ENCODE data around the gene UTY. TPM values are rescaled to one million over a fixed set of nuclear protein-coding genes. Genes with fewer than 3 reads are reported as not detected.

Gene UTY
- total and polyA plus RNA-seq, 2 of the 13 experiments (the other 11 are each of a cell fraction or from before 2014, with no cell fraction given): not detected

GRCh38 chrY:13299411-13299810 lies 180.4 kb downstream of the UTY start (continued):
- no peak for TF ChIP-seq PRDM10 (CRISPR knock-in tag; IDR thresholded peaks at IDR 0.05; ENCODE audit: low read depth)
- no peak for TF ChIP-seq PHF8 (CRISPR knock-in tag; IDR thresholded peaks at IDR 0.05)
- TF ChIP-seq ETV6 (CRISPR knock-in tag; conservative IDR thresholded peaks at IDR 0.05): no peak
- TF ChIP-seq TBX2 (CRISPR knock-in tag; IDR thresholded peaks at IDR 0.05; ENCODE audit: borderline replicate concordance): no peak
- no peak for TF ChIP-seq RNF2 (conservative IDR thresholded peaks at IDR 0.05; ENCODE audit: low read depth)
- no peak for TF ChIP-seq DDIT3 (CRISPR knock-in tag; IDR thresholded peaks at IDR 0.05)

GRCh38 chrY:13296176-13296890 lies 183.5 kb downstream of the UTY start:
- no peak overlapping the region for H3K27ac ChIP-seq (ENCODE audit: extremely low read length, insufficient read depth, low read length)
- no peaks in the 10 kb centered on the region for H3K79me2 ChIP-seq (ENCODE audit: insufficient read depth, low read length)
- H3K4me2 ChIP-seq (ENCODE audit: low read depth, low read length): no peak overlapping the region
- no peak overlapping the region for H3K4me3 ChIP-seq (replicated peaks in 1 of 3; ENCODE audit: insufficient read depth in 1 of 3, low read depth in 2 of 3, low read length in 3 of 3)
- H3K9me3 ChIP-seq (ENCODE audit: low read length): no peaks in the 10 kb centered on the region; the same call in 1 of the 2 replicates
- no peak for FAIRE-seq
- no peak overlapping the region for H3K9ac ChIP-seq (ENCODE audit: insufficient read depth, low read depth, low read length)
- no peaks in the 10 kb centered on the region for H3K36me3 ChIP-seq (replicated peaks in 1 of 2; ENCODE audit: control insufficient read depth in 1 of 2, insufficient read depth in 2 of 2, low read length in 2 of 2)
- ChIA-PET POLR2A (no interaction called here), CTCF (ENCODE audit: low intra/inter-chr PET ratio, low total read pairs) (no interaction called here)
- H4K20me1 ChIP-seq (ENCODE audit: insufficient read depth, low read length): no peaks in the 10 kb centered on the region
- intact Hi-C loops (cut with micrococcal nuclease; ENCODE audit: unreplicated experiment) (no loop called here), in situ Hi-C loops (cut with HindIII; ENCODE audit: extremely low pct_ligation_motif_present, low pct_unique_long_range_greater_than_20kb) (loop anchor here (25.0 kb wide), 1 partner anchor 109 kb away; no protein-coding TSS in a partner anchor)
- no peak overlapping the region for H2AFZ ChIP-seq (ENCODE audit: low read length)
- H3K4me1 ChIP-seq (ENCODE audit: insufficient read depth, low read length): no peaks in the 10 kb centered on the region
- H3K27me3 ChIP-seq (ENCODE audit: control insufficient read depth in 1 of 2, insufficient read depth in 2 of 2, low read length in 2 of 2): no peaks in the 10 kb centered on the region
- BruUV-seq (replicated peaks): no TSS peak
- no peak for ATAC-seq
- DNase-seq (ENCODE audit: low spot score): no peak
- WGBS (ENCODE audit: low lambda C conversion rate): 4% methylated on average over 3 of the region's 4 CpGs
- TF ChIP-seq ETV5 (CRISPR knock-in tag; IDR thresholded peaks at IDR 0.05; ENCODE audit: borderline replicate concordance): no peak
- no peak for TF ChIP-seq BHLHE40 (IDR thresholded peaks at IDR 0.05; ENCODE audit: low read length)
- no peak for TF ChIP-seq TMF1 (CRISPR knock-in tag; IDR thresholded peaks at IDR 0.05; ENCODE audit: low read depth)
- TF ChIP-seq ATF1 (CRISPR knock-in tag; IDR thresholded peaks at IDR 0.05): no peak
- no peak for TF ChIP-seq AKNA (CRISPR knock-in tag; IDR thresholded peaks at IDR 0.05; ENCODE audit: borderline replicate concordance)
- no peak for TF ChIP-seq PATZ1 (CRISPR knock-in tag; IDR thresholded peaks at IDR 0.05)

Measured in HepG2 (cell line).